Stomach smooth muscle (tissue), 2 donors: Measurements from ENCODE around the gene CGREF1.
A peak's percentile ranks its signal among the peaks of the same experiment; 100 is the strongest.

Experiments used
- H3K27ac ChIP-seq: one replicate; pipeline ENCODE4 v1.7.0; 2013; ENCODE audit warnings: mild to moderate bottlenecking, low read length, inconsistent platforms
- H3K27me3 ChIP-seq, 2 donors: one replicate each; pipeline ENCODE4 v1.7.0; 2013; ENCODE audit warnings: low read length in 2 of 2; ENCODE audit not compliant: insufficient read depth in 2 of 2, control insufficient read depth in 1 of 2
- H3K36me3 ChIP-seq, 2 donors: one replicate each; pipeline ENCODE4 v1.7.0; 2013; ENCODE audit warnings: low read length in 2 of 2; ENCODE audit not compliant: control insufficient read depth in 2 of 2, insufficient read depth in 2 of 2
- H3K4me1 ChIP-seq: one replicate; pipeline ENCODE4 v1.7.0; 2013; ENCODE audit warnings: low read length; ENCODE audit not compliant: control insufficient read depth, insufficient read depth
- H3K4me3 ChIP-seq, 2 donors: one replicate each; pipeline ENCODE4 v1.7.0; 2013; ENCODE audit warnings: low read length in 2 of 2
- H3K9ac ChIP-seq, 2 donors: one replicate each; pipeline ENCODE4 v1.7.0; 2013; ENCODE audit warnings: low read length in 2 of 2, mild to moderate bottlenecking in 1 of 2
- H3K9me3 ChIP-seq, 2 donors: one replicate each; pipeline ENCODE4 v1.7.0; 2013; ENCODE audit warnings: low read length in 2 of 2; ENCODE audit not compliant: control insufficient read depth in 2 of 2
- donor health status: healthy.
- donor health status: Pancreatic carcinoma.

CGREF1 gene

GRCh38 chr2:27094353-27094984 lies 24.5 kb downstream of the CGREF1 start:
- no peak overlapping the region for H3K4me3 ChIP-seq
- H3K9ac ChIP-seq: no peak overlapping the region
- H3K27me3 ChIP-seq: no peaks in the 10 kb centered on the region
- H3K27ac ChIP-seq: no peak overlapping the region
- H3K9me3 ChIP-seq: no peaks in the 10 kb centered on the region
- H3K4me1 ChIP-seq: peaks cover 14% of the 10 kb centered on the region
- peaks cover 0 to 8% of the 10 kb centered on the region in 2 donors for H3K36me3 ChIP-seq

GRCh38 chr2:27093430-27094352 lies 25.2 kb downstream of the CGREF1 start:
- Histone ChIP-seq H3K27me3 (no peaks in the 10 kb centered on the region), H3K36me3 (peaks cover 0 to 5% of the 10 kb centered on the region in 2 donors), H3K27ac (no peak overlapping the region), H3K9ac (no peak overlapping the region), H3K4me3 (no peak overlapping the region), H3K9me3 (no peaks in the 10 kb centered on the region), H3K4me1 (peaks cover 14% of the 10 kb centered on the region)

- H3K4me1 ChIP-seq: peaks cover 14% of the 10 kb centered on the region
Measured at GRCh38 chr2:27092696-27093429, 26.1 kb downstream of the CGREF1 start.

GRCh38 chr2:27091746-27092695 lies 26.9 kb downstream of the CGREF1 start:
- no peaks in the 10 kb centered on the region for H3K27me3 ChIP-seq
- H3K36me3 ChIP-seq: peaks cover 0 to 2% of the 10 kb centered on the region in 2 donors
- no peak overlapping the region for H3K9ac ChIP-seq
- H3K9me3 ChIP-seq: no peaks in the 10 kb centered on the region
- H3K27ac ChIP-seq: no peak overlapping the region
- H3K4me3 ChIP-seq: no peak overlapping the region
- H3K4me1 ChIP-seq: peaks cover 19% of the 10 kb centered on the region

More at GRCh38 chr2:27092696-27093429, 26.1 kb downstream of the CGREF1 start:
- Histone ChIP-seq H3K9ac (no peak overlapping the region), H3K27me3 (no peaks in the 10 kb centered on the region), H3K36me3 (peaks cover 0 to 5% of the 10 kb centered on the region in 2 donors), H3K27ac (no peak overlapping the region), H3K9me3 (no peaks in the 10 kb centered on the region), H3K4me3 (no peak overlapping the region)

GRCh38 chr2:27089111-27089954 lies 29.6 kb downstream of the CGREF1 start:
- H3K36me3 ChIP-seq: peaks cover 0 to 2% of the 10 kb centered on the region in 2 donors
- H3K9ac ChIP-seq: no peak overlapping the region
- no peak overlapping the region for H3K4me3 ChIP-seq
- no peaks in the 10 kb centered on the region for H3K27me3 ChIP-seq
- H3K27ac ChIP-seq: no peak overlapping the region
- H3K4me1 ChIP-seq: peaks cover 30% of the 10 kb centered on the region
- H3K9me3 ChIP-seq: no peaks in the 10 kb centered on the region

GRCh38 chr2:27088634-27089033 lies 30.3 kb downstream of the CGREF1 start:
- no peaks in the 10 kb centered on the region for H3K27me3 ChIP-seq
- no peak overlapping the region for H3K4me3 ChIP-seq
- H3K27ac ChIP-seq: no peak overlapping the region
- peaks cover 37% of the 10 kb centered on the region for H3K4me1 ChIP-seq
- peaks cover 0 to 2% of the 10 kb centered on the region in 2 donors for H3K36me3 ChIP-seq
- no peaks in the 10 kb centered on the region for H3K9me3 ChIP-seq
- no peak overlapping the region for H3K9ac ChIP-seq

GRCh38 chr2:27087823-27088410 lies 31.0 kb downstream of the CGREF1 start:
- H3K27ac ChIP-seq: no peak overlapping the region
- no peak overlapping the region for H3K4me3 ChIP-seq
- no peaks in the 10 kb centered on the region for H3K27me3 ChIP-seq
- no peak overlapping the region for H3K9ac ChIP-seq
- peaks cover 44% of the 10 kb centered on the region for H3K4me1 ChIP-seq
- H3K9me3 ChIP-seq: no peaks in the 10 kb centered on the region
- H3K36me3 ChIP-seq: peaks cover 0 to 2% of the 10 kb centered on the region in 2 donors

GRCh38 chr2:27086724-27087593 lies 32.0 kb downstream of the CGREF1 start, which contains the start of gene KHK:
TSS of gene KHK (plus strand) at chr2:27086772. CDS start at chr2:27087260, 488 bp downstream.
- Histone ChIP-seq H3K9ac (peak within 1 kb of the TSS; percentile 62 to 64), H3K27ac (peak within 1 kb of the TSS; percentile 82)

More at GRCh38 chr2:27086724-27087593, 32.0 kb downstream of the CGREF1 start, which contains the start of gene KHK:
- peaks cover 2 to 6% of the 10 kb centered on the region in 2 donors for H3K36me3 ChIP-seq
- peak within 1 kb of the TSS; percentile 88 to 93 for H3K4me3 ChIP-seq
- H3K9me3 ChIP-seq: no peaks in the 10 kb centered on the region
- H3K27me3 ChIP-seq: no peaks in the 10 kb centered on the region
- H3K4me1 ChIP-seq: peaks cover 53% of the 10 kb centered on the region
